NT2/D1 (cell line): ENCODE results near the gene MYH7.
"Not testable (repeated sequence)": the region's sequence is repeated elsewhere in the genome, so short reads cannot be mapped to it uniquely, and the experiment has no call there.

Experiments used
- DNase-seq: peaks from one replicate; pipeline ENCODE4 v3.0.0-alpha.2; 2011; ENCODE audit warnings: low read depth, low spot score
- H3K27me3 ChIP-seq: 2 replicates; pipeline ENCODE4 v1.6.0; 2011; ENCODE audit warnings: mild to moderate bottlenecking; ENCODE audit not compliant: insufficient read length, insufficient read depth
- H3K36me3 ChIP-seq: 2 replicates; pipeline ENCODE4 v1.6.1; 2011; ENCODE audit warnings: mild to moderate bottlenecking, low read length, mixed read lengths; ENCODE audit not compliant: insufficient read depth, insufficient read length
- H3K4me1 ChIP-seq: 2 replicates; pipeline ENCODE4 v1.5.1; 2011; ENCODE audit not compliant: insufficient read depth, insufficient read length
- H3K4me3 ChIP-seq: 2 replicates; pipeline ENCODE4 v1.5.1; 2011; ENCODE audit warnings: low read depth; ENCODE audit not compliant: insufficient read length
- H3K9ac ChIP-seq: 2 replicates; pipeline ENCODE4 v1.6.0; 2011; ENCODE audit warnings: low read depth; ENCODE audit not compliant: insufficient read length
- H3K9me3 ChIP-seq: 2 replicates; pipeline ENCODE4 v1.5.1; 2011; ENCODE audit warnings: mild to moderate bottlenecking, low read length; ENCODE audit not compliant: insufficient read depth
- SUZ12 ChIP-seq: IDR thresholded peaks from 2 replicates; pipeline ENCODE4 v1.6.1; 2011; ENCODE audit not compliant: insufficient read length, insufficient read depth; ENCODE audit errors: extremely low read depth
- YY1 ChIP-seq: IDR thresholded peaks from 2 replicates; pipeline ENCODE4 v1.6.1; 2011; ENCODE audit not compliant: insufficient read length, insufficient read depth
- ZNF274 ChIP-seq: IDR thresholded peaks from 2 replicates; pipeline ENCODE4 v1.6.1; 2011; ENCODE audit warnings: mild to moderate bottlenecking, low read depth, low read length

The MYH7 gene

DNA sequence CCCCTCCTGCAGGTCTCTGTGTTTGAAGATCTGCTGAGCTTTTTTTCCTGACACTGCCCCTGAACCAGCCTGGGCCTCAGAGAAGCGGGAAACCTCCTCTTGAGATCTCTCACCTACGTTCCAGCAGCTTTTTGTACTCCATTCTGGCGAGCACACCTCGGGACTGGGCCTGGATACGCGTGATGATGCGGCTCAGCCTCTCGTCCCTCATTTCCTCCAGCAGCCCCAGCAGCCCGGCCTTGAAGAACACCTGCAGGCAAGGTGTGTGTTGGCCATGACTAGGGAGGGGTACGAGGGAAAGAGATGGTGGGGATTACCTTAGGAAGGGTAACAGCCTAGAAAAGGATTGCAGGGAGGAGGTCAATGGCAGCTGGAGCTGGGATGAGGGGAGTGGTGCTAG, 10.3 kb downstream of the MYH7 start:
- Histone ChIP-seq H3K9ac (no peak overlapping the region), H3K9me3 (no peaks in the 10 kb centered on the region), H3K4me3 (no peak overlapping the region), H3K27me3 (no peaks in the 10 kb centered on the region), H3K4me1 (no peaks in the 10 kb centered on the region), H3K36me3 (no peaks in the 10 kb centered on the region)
- no peak for DNase-seq
- TF ChIP-seq YY1: no peak
- no peak for TF ChIP-seq SUZ12
- TF ChIP-seq ZNF274: no peak

DNA sequence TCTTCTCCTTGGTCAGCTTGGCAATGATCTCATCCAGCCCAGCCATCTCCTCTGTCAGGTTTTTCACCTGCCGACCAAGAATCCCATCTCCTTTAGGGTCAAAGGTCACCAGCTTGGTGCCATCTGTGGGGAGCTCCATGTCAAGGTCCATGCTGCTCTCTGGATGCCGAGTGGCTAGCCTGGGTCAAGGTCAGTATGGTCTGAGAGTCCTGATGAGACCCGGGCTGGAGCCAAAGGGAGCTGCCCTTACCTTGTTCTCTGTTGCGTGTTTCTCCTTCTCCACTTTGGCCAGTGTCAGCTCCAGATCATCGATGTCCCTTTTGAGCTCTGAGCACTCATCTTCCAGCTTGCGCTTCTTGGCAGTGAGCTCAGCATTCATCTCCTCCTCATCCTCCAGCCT, 11.8 kb downstream of the MYH7 start:
- Histone ChIP-seq H3K9ac (no peak overlapping the region), H3K9me3 (no peaks in the 10 kb centered on the region), H3K36me3 (no peaks in the 10 kb centered on the region), H3K4me1 (no peaks in the 10 kb centered on the region), H3K4me3 (no peak overlapping the region), H3K27me3 (no peaks in the 10 kb centered on the region)
- TF ChIP-seq ZNF274: no peak
- no peak for DNase-seq

DNA sequence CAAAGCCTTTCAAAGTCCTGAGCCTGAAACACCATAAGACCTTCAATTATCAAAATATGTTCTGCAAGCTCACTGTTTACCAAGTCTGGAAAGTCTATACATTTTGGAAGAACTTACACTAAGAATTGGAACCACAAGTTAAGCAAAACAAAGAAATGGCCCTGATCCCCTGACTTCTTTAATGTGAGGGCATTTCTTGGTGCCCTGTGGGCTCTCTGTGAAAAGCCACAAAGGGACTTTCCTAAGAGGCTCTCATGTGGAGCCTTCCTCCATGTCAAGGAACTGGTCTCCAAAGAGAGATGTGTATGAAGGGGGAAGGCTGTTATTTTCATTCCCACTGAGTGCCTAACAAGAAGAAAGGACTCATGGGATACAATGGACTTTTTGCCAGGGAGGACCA, 13.9 kb downstream of the MYH7 start:
- Histone ChIP-seq H3K36me3 (no peaks in the 10 kb centered on the region), H3K9me3 (no peaks in the 10 kb centered on the region), H3K27me3 (no peaks in the 10 kb centered on the region), H3K4me3 (no peak overlapping the region), H3K9ac (no peak overlapping the region), H3K4me1 (no peaks in the 10 kb centered on the region)
- TF ChIP-seq YY1 (no peak), ZNF274 (no peak), SUZ12 (no peak)
- DNase-seq: no peak

DNA sequence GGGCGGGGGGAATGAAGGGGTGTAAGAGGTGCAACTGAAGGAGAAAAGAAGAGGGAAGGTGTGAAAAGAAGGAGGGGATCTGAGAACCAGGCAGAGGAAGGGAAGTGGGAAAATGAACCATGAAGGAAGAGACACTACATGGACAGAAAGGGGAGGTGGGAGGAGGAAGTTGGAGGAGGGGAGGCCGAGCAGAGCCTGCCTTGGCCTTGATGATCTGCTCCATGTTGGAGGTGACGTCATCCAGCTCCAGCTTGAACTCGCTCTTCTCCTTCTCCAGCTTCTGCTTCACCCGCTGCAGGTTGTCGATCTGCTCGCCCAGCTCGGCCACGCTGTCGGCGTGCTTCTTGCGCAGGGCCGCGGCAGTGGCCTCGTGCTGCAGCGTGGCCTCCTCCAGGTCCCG, 15.8 kb downstream of the MYH7 start:
- H3K9me3 ChIP-seq, DNase-seq, H3K36me3 ChIP-seq, H3K9ac ChIP-seq, H3K4me1 ChIP-seq, H3K27me3 ChIP-seq, H3K4me3 ChIP-seq: not testable (repeated sequence)

DNA sequence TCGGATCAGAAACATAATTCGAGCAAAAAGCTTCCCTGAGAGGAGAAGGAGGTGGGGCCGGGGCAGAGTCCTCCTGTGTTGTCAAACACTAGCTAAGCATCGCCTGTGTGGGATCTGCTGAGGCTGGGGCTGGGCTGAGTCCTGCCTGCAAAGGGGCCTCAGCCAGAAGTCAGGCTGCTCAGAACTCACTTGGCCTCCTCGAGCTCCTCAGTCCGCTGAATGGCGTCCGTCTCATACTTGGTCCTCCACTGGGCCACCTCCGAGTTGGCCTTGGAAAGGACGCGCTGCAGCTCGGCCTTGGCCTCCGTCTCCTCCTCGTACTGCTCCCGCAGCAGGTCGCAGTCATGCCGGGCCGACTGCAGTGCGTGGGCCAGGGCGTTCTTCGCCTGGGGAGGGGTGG, 17.4 kb downstream of the MYH7 start:
- TF ChIP-seq YY1: no peak
- no peak for TF ChIP-seq SUZ12
- no peak for TF ChIP-seq ZNF274
- no peak for DNase-seq
- Histone ChIP-seq H3K36me3 (no peaks in the 10 kb centered on the region), H3K9ac (no peak overlapping the region), H3K27me3 (no peaks in the 10 kb centered on the region), H3K4me3 (no peak overlapping the region), H3K4me1 (no peaks in the 10 kb centered on the region), H3K9me3 (no peaks in the 10 kb centered on the region)

DNA sequence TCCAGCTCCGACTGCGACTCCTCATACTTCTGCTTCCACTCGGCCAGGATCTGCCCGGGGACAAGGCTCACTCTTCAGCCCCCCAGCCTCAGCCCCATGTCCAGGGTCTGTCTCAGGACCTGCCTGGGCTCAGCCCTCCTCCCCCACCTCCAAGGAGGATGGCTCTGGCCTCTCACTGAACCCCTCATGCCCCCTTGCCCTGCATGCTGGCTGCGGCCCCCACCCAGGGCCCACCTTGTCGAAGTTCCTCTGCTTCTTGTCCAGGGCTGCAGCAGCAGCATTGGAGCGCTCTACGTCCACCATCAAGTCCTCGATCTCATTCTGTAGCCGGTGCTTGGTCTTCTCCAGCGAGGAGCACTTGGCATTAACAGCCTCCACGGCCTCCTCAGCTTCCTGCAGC, 18.2 kb downstream of the MYH7 start:
- H3K4me3 ChIP-seq, H3K27me3 ChIP-seq, H3K9me3 ChIP-seq, DNase-seq, H3K9ac ChIP-seq, H3K36me3 ChIP-seq, H3K4me1 ChIP-seq: not testable (repeated sequence)

DNA sequence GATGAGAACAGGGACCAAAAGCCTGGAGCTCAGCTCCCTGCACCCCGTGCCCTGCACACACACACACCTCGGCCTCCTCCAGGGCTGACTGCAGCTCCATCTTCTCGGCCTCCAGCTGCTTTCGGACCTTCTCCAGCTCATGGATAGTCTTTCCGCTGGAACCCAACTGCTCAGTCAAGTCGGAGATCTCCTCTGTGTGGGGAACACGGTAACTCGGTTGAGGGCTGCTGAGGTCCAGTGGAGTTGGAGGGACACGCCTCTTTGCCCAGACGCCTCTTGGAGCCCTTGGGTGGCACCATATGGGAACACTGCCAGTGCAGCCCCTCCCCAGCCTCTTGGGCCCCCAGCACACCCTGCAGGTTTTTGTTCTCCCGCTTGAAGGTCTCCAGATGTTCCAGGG, 18.7 kb downstream of the MYH7 start:
- no peaks in the 10 kb centered on the region for H3K9me3 ChIP-seq
- H3K27me3 ChIP-seq: no peaks in the 10 kb centered on the region
- no peak overlapping the region for H3K4me3 ChIP-seq
- TF ChIP-seq SUZ12 (no peak), ZNF274 (no peak), YY1 (no peak)
- H3K9ac ChIP-seq: no peak overlapping the region
- no peaks in the 10 kb centered on the region for H3K4me1 ChIP-seq
- DNase-seq: no peak
- no peaks in the 10 kb centered on the region for H3K36me3 ChIP-seq

DNA sequence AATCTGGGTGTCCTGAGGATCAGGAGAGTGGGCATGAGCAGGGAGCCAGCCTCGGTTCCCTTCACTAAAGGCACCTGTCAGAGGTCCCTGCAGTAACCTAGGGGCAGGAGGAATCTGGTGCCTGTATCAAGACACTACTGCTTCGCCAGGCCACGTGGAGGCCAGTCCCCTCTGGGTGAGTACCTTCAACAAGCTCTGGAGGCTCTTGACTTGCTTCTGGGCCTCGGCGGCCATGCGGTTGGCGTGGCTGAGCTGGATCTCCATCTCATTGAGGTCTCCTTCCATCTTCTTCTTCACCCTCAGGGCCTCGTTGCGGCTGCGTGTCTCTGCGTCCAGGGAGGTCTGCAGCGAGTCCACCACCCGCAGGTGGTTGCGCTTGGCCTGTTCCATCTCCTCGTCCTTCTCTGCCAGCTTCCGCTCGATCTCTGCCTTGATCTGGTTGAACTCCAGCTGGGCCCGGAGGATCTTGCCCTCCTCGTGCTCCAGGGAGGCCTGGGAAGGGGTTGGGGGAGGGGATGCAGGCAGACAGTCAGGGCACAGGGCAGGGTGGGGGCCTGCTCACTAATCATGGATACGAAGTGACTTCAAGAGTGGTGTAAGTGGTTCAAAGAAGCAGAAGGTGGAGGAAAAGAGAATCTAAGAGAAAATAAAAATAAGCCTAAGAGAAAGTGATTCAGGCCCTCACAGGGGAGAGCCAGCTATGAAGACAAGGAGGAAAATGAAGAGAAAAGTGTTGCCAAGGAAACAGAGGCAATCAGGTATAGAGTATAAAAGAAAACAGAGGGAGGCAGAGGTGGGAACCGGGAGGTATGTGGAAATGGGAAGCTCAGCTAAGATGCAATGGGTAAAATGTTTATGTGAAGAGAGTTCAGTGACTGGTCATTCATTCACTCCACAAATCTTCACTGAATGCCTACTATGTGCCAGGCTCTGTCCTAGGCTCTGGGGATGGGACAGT, 19.4 kb downstream of the MYH7 start:
- no peak for DNase-seq

More for the DNA sequence above, 19.4 kb downstream of the MYH7 start:
- Histone ChIP-seq H3K4me1 (no peaks in the 10 kb centered on the region), H3K27me3 (no peaks in the 10 kb centered on the region), H3K4me3 (no peak overlapping the region), H3K9ac (no peak overlapping the region), H3K36me3 (no peaks in the 10 kb centered on the region), H3K9me3 (no peaks in the 10 kb centered on the region)
- TF ChIP-seq ZNF274: no peak
- TF ChIP-seq YY1: no peak
- TF ChIP-seq SUZ12: no peak
